ENCODE results near the gene HSD17B2. TPM values are rescaled to one million over a fixed set of nuclear protein-coding genes. Genes with fewer than 3 reads are reported as not detected.

The HSD17B2 gene
- polyA plus RNA-seq, 3 donors, result not detected

DNA sequence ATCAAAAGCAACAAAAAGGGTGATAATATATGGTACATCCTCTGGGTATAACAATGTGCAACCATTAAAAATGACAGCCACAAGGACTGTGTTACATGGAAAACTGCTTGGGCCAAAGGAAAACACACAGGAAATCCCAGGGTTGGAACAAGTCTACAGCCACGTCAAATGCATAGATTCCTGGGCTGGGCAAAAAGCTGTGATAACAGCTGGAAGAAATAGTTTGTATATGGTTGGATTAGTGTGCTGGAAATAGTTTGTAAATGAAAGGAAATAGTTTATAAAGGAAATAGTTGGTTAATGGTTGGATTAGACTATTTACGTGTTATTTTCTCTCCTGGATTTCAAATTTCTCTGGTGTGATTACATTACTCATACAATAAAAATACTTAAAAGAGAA is 2.6 kb downstream of the HSD17B2 start:
- Mint-ChIP-seq H3K36me3 (no peaks in the 10 kb centered on the region), H3K9me3 (peaks cover 0 to 3% (median 0%) of the 10 kb centered on the region in 7 donors), H3K27me3 (ENCODE audit: low read depth in 3 of 3) (peaks cover 2 to 11% (median 6%) of the 10 kb centered on the region in 3 donors), H3K27ac (no peak overlapping the region), H3K4me3 (no peak overlapping the region), H3K4me1 (no peaks in the 10 kb centered on the region)
- Histone ChIP-seq H3K27ac (ENCODE audit: low read depth in 1 of 2, low read length in 2 of 2) (no peak overlapping the region), H4K20me1 (ENCODE audit: insufficient read depth, low read length) (no peaks in the 10 kb centered on the region), H3K27me3 (ENCODE audit: control insufficient read depth in 2 of 2, insufficient read depth in 2 of 2, low read length in 2 of 2) (no peaks in the 10 kb centered on the region), H3K4me3 (replicated peaks in 1 of 3; ENCODE audit: low read depth in 2 of 3, low read length in 3 of 3) (no peak overlapping the region), H3K9ac (ENCODE audit: insufficient read depth, low read length, poor library complexity, severe bottlenecking) (no peak overlapping the region), H3K4me1 (ENCODE audit: control insufficient read depth in 1 of 2, insufficient read depth in 2 of 2, low read length in 2 of 2) (no peaks in the 10 kb centered on the region), H3K9me3 (replicated peaks in 1 of 2; ENCODE audit: control insufficient read depth in 1 of 2, insufficient read depth in 1 of 2, low read length in 2 of 2) (no peaks in the 10 kb centered on the region), H2AFZ (ENCODE audit: insufficient read depth, low read depth, low read length, poor library complexity, severe bottlenecking) (no peak overlapping the region), H3K79me2 (ENCODE audit: insufficient read depth, low read length) (no peaks in the 10 kb centered on the region), H3K4me2 (replicated peaks; ENCODE audit: extremely low read depth, low read length, poor library complexity, severe bottlenecking) (no peak overlapping the region), H3K36me3 (replicated peaks in 1 of 2; ENCODE audit: control insufficient read depth in 1 of 2, insufficient read depth in 2 of 2, low read length in 2 of 2) (no peaks in the 10 kb centered on the region)
- 67% methylated on average over 1 of the region's 2 CpGs for WGBS (ENCODE audit: insufficient coverage)
- TF ChIP-seq, protein P1, sequence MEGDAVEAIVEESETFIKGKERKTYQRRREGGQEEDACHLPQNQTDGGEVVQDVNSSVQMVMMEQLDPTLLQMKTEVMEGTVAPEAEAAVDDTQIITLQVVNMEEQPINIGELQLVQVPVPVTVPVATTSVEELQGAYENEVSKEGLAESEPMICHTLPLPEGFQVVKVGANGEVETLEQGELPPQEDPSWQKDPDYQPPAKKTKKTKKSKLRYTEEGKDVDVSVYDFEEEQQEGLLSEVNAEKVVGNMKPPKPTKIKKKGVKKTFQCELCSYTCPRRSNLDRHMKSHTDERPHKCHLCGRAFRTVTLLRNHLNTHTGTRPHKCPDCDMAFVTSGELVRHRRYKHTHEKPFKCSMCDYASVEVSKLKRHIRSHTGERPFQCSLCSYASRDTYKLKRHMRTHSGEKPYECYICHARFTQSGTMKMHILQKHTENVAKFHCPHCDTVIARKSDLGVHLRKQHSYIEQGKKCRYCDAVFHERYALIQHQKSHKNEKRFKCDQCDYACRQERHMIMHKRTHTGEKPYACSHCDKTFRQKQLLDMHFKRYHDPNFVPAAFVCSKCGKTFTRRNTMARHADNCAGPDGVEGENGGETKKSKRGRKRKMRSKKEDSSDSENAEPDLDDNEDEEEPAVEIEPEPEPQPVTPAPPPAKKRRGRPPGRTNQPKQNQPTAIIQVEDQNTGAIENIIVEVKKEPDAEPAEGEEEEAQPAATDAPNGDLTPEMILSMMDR (IDR thresholded peaks at IDR 0.05), result no peak
- DNase-seq, result no peak
- intact Hi-C loops (cut with micrococcal nuclease), result no loop called here

DNA sequence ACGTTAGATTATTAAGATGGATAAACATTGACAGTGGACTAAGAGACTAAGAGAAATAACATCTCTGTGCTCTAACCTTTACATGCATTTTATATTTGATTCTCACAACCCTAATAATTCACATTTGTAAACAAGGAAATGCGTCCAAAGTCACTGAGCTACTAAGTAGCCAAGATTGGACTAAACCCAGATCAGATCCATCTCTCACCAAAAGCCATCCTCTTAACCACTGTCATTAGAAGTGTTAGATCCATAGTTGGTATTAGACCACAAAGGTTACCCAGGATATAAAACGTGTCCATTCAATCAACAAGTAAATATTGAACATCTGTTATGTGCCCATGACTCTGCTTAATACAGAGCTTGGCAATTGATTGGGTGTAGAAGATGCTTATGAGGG is 5.2 kb downstream of the HSD17B2 start:
- DNase-seq, result no peak
- Histone ChIP-seq H3K4me1 (ENCODE audit: control insufficient read depth in 1 of 2, insufficient read depth in 2 of 2, low read length in 2 of 2) (no peaks in the 10 kb centered on the region), H3K79me2 (ENCODE audit: insufficient read depth, low read length) (no peaks in the 10 kb centered on the region), H4K20me1 (ENCODE audit: insufficient read depth, low read length) (no peaks in the 10 kb centered on the region), H3K4me2 (replicated peaks; ENCODE audit: extremely low read depth, low read length, poor library complexity, severe bottlenecking) (no peak overlapping the region), H3K27me3 (ENCODE audit: control insufficient read depth in 2 of 2, insufficient read depth in 2 of 2, low read length in 2 of 2) (no peaks in the 10 kb centered on the region), H3K9me3 (replicated peaks in 1 of 2; ENCODE audit: control insufficient read depth in 1 of 2, insufficient read depth in 1 of 2, low read length in 2 of 2) (no peaks in the 10 kb centered on the region), H2AFZ (ENCODE audit: insufficient read depth, low read depth, low read length, poor library complexity, severe bottlenecking) (no peak overlapping the region), H3K27ac (ENCODE audit: low read depth in 1 of 2, low read length in 2 of 2) (no peak overlapping the region), H3K4me3 (replicated peaks in 1 of 3; ENCODE audit: low read depth in 2 of 3, low read length in 3 of 3) (no peak overlapping the region), H3K36me3 (replicated peaks in 1 of 2; ENCODE audit: control insufficient read depth in 1 of 2, insufficient read depth in 2 of 2, low read length in 2 of 2) (no peaks in the 10 kb centered on the region), H3K9ac (ENCODE audit: insufficient read depth, low read length, poor library complexity, severe bottlenecking) (no peak overlapping the region)
- no peak overlapping the region for H3K4me3 Mint-ChIP-seq
- H3K27ac Mint-ChIP-seq, result no peak overlapping the region
- no peaks in the 10 kb centered on the region for H3K4me1 Mint-ChIP-seq
- TF ChIP-seq, protein P1 (IDR thresholded peaks at IDR 0.05), result no peak
- intact Hi-C loops (cut with micrococcal nuclease), result no loop called here
- peaks cover 4 to 9% (median 7%) of the 10 kb centered on the region in 3 donors for H3K27me3 Mint-ChIP-seq (ENCODE audit: low read depth in 3 of 3)
- peaks cover 0 to 3% (median 0%) of the 10 kb centered on the region in 7 donors for H3K9me3 Mint-ChIP-seq
- no CpG with 5 or more reads among the region's 3 CpGs for WGBS (ENCODE audit: insufficient coverage)
- no peaks in the 10 kb centered on the region for H3K36me3 Mint-ChIP-seq
